PC-9 (cell line): ENCODE measurements around the gene CFAP47.
"Not testable (repeated sequence)": the region's sequence is repeated elsewhere in the genome, so short reads cannot be mapped to it uniquely, and the experiment has no call there.

Source experiments
- CTCF ChIP-seq: fragments of 200-600 bp; sonication (generic); conservative IDR thresholded peaks from 2 replicates; pipeline ENCODE4 v1.6.1; 2017; ENCODE audit warnings: mixed run types, antibody characterized with exemption, mild to moderate bottlenecking, moderate library complexity
- EZH2 ChIP-seq: fragments of 200-600 bp; sonication (generic); IDR thresholded peaks from 2 replicates; pipeline ENCODE4 v1.8.0; 2017; ENCODE audit warnings: antibody characterized with exemption, low read depth

GRCh38 chrX:36088939-36089338, 169.4 kb downstream of the CFAP47 start:
- TF ChIP-seq CTCF, EZH2: not testable (repeated sequence)
